Colonic mucosa (tissue), 4 donors: ENCODE results near the gene B4GALNT2. TPM values are rescaled to one million over a fixed set of nuclear protein-coding genes. Genes with fewer than 3 reads are reported as not detected.

Experiments
- DNase-seq: peaks from one replicate; pipeline ENCODE4 v3.0.0-alpha.2; 2020
- H3K27ac ChIP-seq: fragments of 200-600 bp; one replicate; pipeline ENCODE4 v1.8.0; 2021
- H3K27me3 ChIP-seq: fragments of 200-600 bp; one replicate; pipeline ENCODE4 v1.8.0; 2021
- H3K36me3 ChIP-seq: fragments of 200-600 bp; one replicate; pipeline ENCODE4 v1.8.0; 2021
- H3K4me1 ChIP-seq: fragments of 200-600 bp; one replicate; pipeline ENCODE4 v1.8.0; 2021; ENCODE audit warnings: mild to moderate bottlenecking
- H3K4me3 ChIP-seq: fragments of 200-600 bp; one replicate; pipeline ENCODE4 v1.8.0; 2021
- H3K9ac ChIP-seq, 2 donors: one replicate each; pipeline ENCODE4 v1.7.0; 2013; ENCODE audit warnings: control low read depth in 2 of 2, low read depth in 2 of 2, low read length in 2 of 2
- H3K9me3 ChIP-seq: fragments of 200-600 bp; one replicate; pipeline ENCODE4 v1.8.0; 2021
- CTCF ChIP-seq: fragments of 200-600 bp; IDR thresholded peaks from one replicate; pipeline ENCODE4 v1.8.0; 2022; ENCODE audit warnings: antibody characterized with exemption, mild to moderate bottlenecking
- intact Hi-C: fragments of 100-400 bp; cut with DNase I; formaldehyde crosslinking; loops from one replicate; pipeline ENCODE4 v1.14.1; 2022
- total RNA-seq, 2 donors: library from RNA; stranded (reverse); fragmentation: NEBNext Ultra II Directional in 1 of 2; extraction: Animal tissue kit (Norgen Biotek cat#: 25700) in 1 of 2; gene quantifications; one replicate each; pipeline ENCODE4 v1.2.1, GENCODE V29; 2021
- donor health status: healthy.
- donor health status: DM: no; HTN: no; CAD: no.
- donor health status: DM: no; HTN: no; CAD: no.

Gene B4GALNT2
- total RNA-seq, 2 donors from 2014 or later = 13.3 to 26.8 TPM

- no peak overlapping the region for H3K27ac ChIP-seq
- H3K4me3 ChIP-seq = no peak overlapping the region
- H3K9me3 ChIP-seq = no peaks in the 10 kb centered on the region
- no peaks in the 10 kb centered on the region for H3K36me3 ChIP-seq
- no peak overlapping the region for H3K9ac ChIP-seq
- intact Hi-C loops = no loop called here
- no peaks in the 10 kb centered on the region for H3K27me3 ChIP-seq
- no peaks in the 10 kb centered on the region for H3K4me1 ChIP-seq
- no peak for DNase-seq
- no peak for TF ChIP-seq CTCF
These were observed 65.6 kb downstream of the B4GALNT2 start for GRCh38 chr17:49198211-49198610.

- no peak for TF ChIP-seq CTCF
- intact Hi-C loops = no loop called here
- Histone ChIP-seq H3K36me3 (no peaks in the 10 kb centered on the region), H3K9ac (no peak overlapping the region), H3K4me3 (no peak overlapping the region), H3K4me1 (no peaks in the 10 kb centered on the region), H3K27me3 (no peaks in the 10 kb centered on the region), H3K27ac (no peak overlapping the region), H3K9me3 (no peaks in the 10 kb centered on the region)
- no peak for DNase-seq
These were observed 68.0 kb downstream of the B4GALNT2 start for GRCh38 chr17:49200423-49201083.

GRCh38 chr17:49201481-49201927 lies 68.9 kb downstream of the B4GALNT2 start:
- Histone ChIP-seq H3K9ac (no peak overlapping the region), H3K4me1 (no peaks in the 10 kb centered on the region), H3K36me3 (no peaks in the 10 kb centered on the region), H3K9me3 (no peaks in the 10 kb centered on the region), H3K27me3 (no peaks in the 10 kb centered on the region), H3K27ac (no peak overlapping the region), H3K4me3 (no peak overlapping the region)
- no peak for TF ChIP-seq CTCF
- intact Hi-C loops = no loop called here
- DNase-seq = no peak

GRCh38 chr17:49203796-49204195 lies 71.2 kb downstream of the B4GALNT2 start:
- no peaks in the 10 kb centered on the region for H3K9me3 ChIP-seq
- no peaks in the 10 kb centered on the region for H3K36me3 ChIP-seq
- no peak overlapping the region for H3K4me3 ChIP-seq
- no peak for TF ChIP-seq CTCF
- H3K27me3 ChIP-seq = no peaks in the 10 kb centered on the region
- no peak for DNase-seq
- H3K4me1 ChIP-seq = no peaks in the 10 kb centered on the region
- intact Hi-C loops = no loop called here
- H3K9ac ChIP-seq = no peak overlapping the region
- no peak overlapping the region for H3K27ac ChIP-seq

GRCh38 chr17:49204516-49204915 lies 71.9 kb downstream of the B4GALNT2 start:
- no peak overlapping the region for H3K4me3 ChIP-seq
- H3K27ac ChIP-seq = no peak overlapping the region
- DNase-seq = no peak
- intact Hi-C loops = no loop called here
- H3K9me3 ChIP-seq = no peaks in the 10 kb centered on the region
- no peak overlapping the region for H3K9ac ChIP-seq
- H3K4me1 ChIP-seq = no peaks in the 10 kb centered on the region
- no peaks in the 10 kb centered on the region for H3K36me3 ChIP-seq
- no peak for TF ChIP-seq CTCF
- H3K27me3 ChIP-seq = no peaks in the 10 kb centered on the region
